ENCODE results near the gene SKI. TPM values are rescaled to one million over a fixed set of nuclear protein-coding genes. Genes with fewer than 3 reads are reported as not detected.

Gene SKI
- total and polyA plus RNA-seq, 2 of the 4 experiments (the other 2 are of a cell fraction): 2.3 to 20.1 TPM

- no peak overlapping the region for H4K8ac ChIP-seq (ENCODE audit: low read depth in 2 of 2, low read length in 2 of 2)
- H3K79me1 ChIP-seq (ENCODE audit: low read depth in 1 of 2, low read length in 2 of 2): 0 out of 4 replicates have a peak, but pooled peaks cover 0 to 4% of the 10 kb centered on the region in 2 experiments
- in situ Hi-C loops (cut with MboI; ENCODE audit: low sequenced_read_pairs): no loop called here
- ChIA-PET POLR2A (ENCODE audit: unreplicated experiment) (no interaction called here), CTCF (no interaction called here)
- no peak overlapping the region for H3K18ac ChIP-seq (ENCODE audit: low read depth, low read length)
- no peak overlapping the region for H3K4me2 ChIP-seq (ENCODE audit: low read depth, low read length)
- H3K9me3 ChIP-seq (ENCODE audit: control insufficient read depth, insufficient read depth, low read length): peaks cover 3% of the 10 kb centered on the region; the same call in 1 of the 2 replicates
- TF ChIP-seq CTCF (conservative IDR thresholded peaks at IDR 0.05; ENCODE audit: low read depth, low read length): no peak
- TF ChIP-seq POLR2A (IDR thresholded peaks at IDR 0.05; ENCODE audit: low read depth, low read length): no peak
- no peak for TF ChIP-seq MAZ (IDR thresholded peaks at IDR 0.05; ENCODE audit: borderline replicate concordance, low read depth, low read length)
- TF ChIP-seq MAFK (IDR thresholded peaks at IDR 0.05; ENCODE audit: low read depth, low read length): no peak
- no peak for TF ChIP-seq CHD1 (IDR thresholded peaks at IDR 0.05; ENCODE audit: low read depth, low read length)
- no peak for TF ChIP-seq CEBPB (IDR thresholded peaks at IDR 0.05; ENCODE audit: low read depth, low read length)
- no peak overlapping the region for H2BK120ac ChIP-seq (ENCODE audit: low read depth, low read length)
- H2BK20ac ChIP-seq (ENCODE audit: low read depth, low read length): no peak overlapping the region
- intact Hi-C loops (cut with micrococcal nuclease): no loop called here
- BruUV-seq (replicated peaks): no TSS peak
- no peak overlapping the region for H2AK9ac ChIP-seq (replicated peaks; ENCODE audit: low read depth, low read length, poor library complexity)
- H2AFZ ChIP-seq (replicated peaks; ENCODE audit: low read length, poor library complexity): no peak overlapping the region
- H3K4me3 ChIP-seq (ENCODE audit: insufficient read depth, low read depth, low read length): no peak overlapping the region
- H3K4ac ChIP-seq (ENCODE audit: low read depth, low read length): no peak overlapping the region
- no peak overlapping the region for H3K56ac ChIP-seq (ENCODE audit: extremely low read depth, insufficient read depth, low read length)
- peaks cover 12% of the 10 kb centered on the region for H3K4me1 ChIP-seq (ENCODE audit: control insufficient read depth, insufficient read depth, low read length)
- no peaks in the 10 kb centered on the region for H3K9me1 ChIP-seq (ENCODE audit: insufficient read depth, low read length)
- H2BK5ac ChIP-seq (ENCODE audit: low read depth, low read length, poor library complexity, severe bottlenecking): no peak overlapping the region
- H3K36me3 ChIP-seq (ENCODE audit: control insufficient read depth, insufficient read depth, low read length): no peaks in the 10 kb centered on the region
- no peak overlapping the region for H4K5ac ChIP-seq (ENCODE audit: low read depth, low read length)
- no peak overlapping the region for H4K91ac ChIP-seq (ENCODE audit: insufficient read depth, low read depth, low read length)
- no peak overlapping the region for H3K27ac ChIP-seq (ENCODE audit: insufficient read depth, low read length)
- no peak overlapping the region for H3K9ac ChIP-seq (ENCODE audit: low read depth, low read length)
- H2BK15ac ChIP-seq (ENCODE audit: low read depth, low read length): no peak overlapping the region
- no peak overlapping the region for H3K23ac ChIP-seq (ENCODE audit: low read depth, low read length)
- DNase-seq (no peak), ATAC-seq (ENCODE audit: low read depth) (no peak)
- 96% methylated on average over 5 of the region's 18 CpGs; no CpG with 5 or more reads in 1 of the 2 experiments for WGBS, 2 experiments (ENCODE audit: extremely low coverage in 2 of 2, insufficient read length in 1 of 2)
- dilution Hi-C loops (cut with HindIII; ENCODE audit: low sequenced_read_pairs, unreplicated experiment): no loop called here
- no peak overlapping the region; the same call in 1 of the 2 replicates for H2AK5ac ChIP-seq (ENCODE audit: low read depth, low read length)
- no peak overlapping the region for H3K14ac ChIP-seq (replicated peaks; ENCODE audit: low read depth, low read length)
- peaks cover 6% of the 10 kb centered on the region; the same call in 1 of the 2 replicates for H3K27me3 ChIP-seq (ENCODE audit: control insufficient read depth, insufficient read depth, low read length)
- no peaks in the 10 kb centered on the region for H4K20me1 ChIP-seq (ENCODE audit: insufficient read depth, low read length)
These were observed 96.6 kb downstream of the SKI start for GRCh38 chr1:2324553-2325366.
